Thyroid gland (tissue), 4 donors: ENCODE data around the gene CCSER1.

Experiments used
- CTCF ChIP-seq, 6 experiments: fragments of 200-600 bp in 3 of 6; fragments of 450-650 bp in 3 of 6; sonication (generic) in 3 of 6; IDR thresholded peaks; one replicate each; pipeline ENCODE4 v1.5.1; 2016 to 2019; ENCODE audit warnings: antibody characterized with exemption in 6 of 6, mild to moderate bottlenecking in 2 of 6, inconsistent platforms in 1 of 6, moderate library complexity in 1 of 6
- POLR2A ChIP-seq, 2 donors: fragments of 450-650 bp; IDR thresholded peaks; one replicate each; pipeline ENCODE4 v1.6.1; 2017; ENCODE audit warnings: antibody characterized with exemption in 2 of 2, mild to moderate bottlenecking in 2 of 2, moderate library complexity in 1 of 2

GRCh38 chr4:90443231-90443630 lies 316.0 kb downstream of the CCSER1 start:
- no peak for TF ChIP-seq CTCF (IDR thresholded peaks at IDR 0.05)
- TF ChIP-seq POLR2A (IDR thresholded peaks at IDR 0.05) = no peak
